Natural killer cell (primary cell): Measurements from ENCODE around the gene KIF6. TPM values are rescaled to one million over a fixed set of nuclear protein-coding genes. Genes with fewer than 3 reads are reported as not detected.

Experiments
- ATAC-seq, 3 donors: fragments of 150-1000 bp in 2 of 3; fragments of 200-7000 bp in 1 of 3; cut with Tn5 transposase; 1 replicate in 1 of 3; 2 replicates in 2 of 3; pipeline ENCODE4 v1.10.0; 2021; ENCODE audit warnings: mild to moderate bottlenecking in 2 of 3, moderate library complexity in 2 of 3
- DNase-seq, 2 donors: peaks; one replicate each; pipeline versions ENCODE4 v3.0.0 to v3.0.0-alpha.2; 2013 to 2021; ENCODE audit warnings: mixed read lengths in 1 of 2
- H3K27ac ChIP-seq: one replicate; pipeline ENCODE4 v1.5.1; 2013; ENCODE audit warnings: mild to moderate bottlenecking, low read length
- H3K27me3 ChIP-seq: one replicate; pipeline ENCODE4 v1.6.1; 2013; ENCODE audit warnings: low read length; ENCODE audit not compliant: control insufficient read depth, insufficient read depth
- H3K36me3 ChIP-seq: one replicate; pipeline ENCODE4 v1.6.1; 2013; ENCODE audit warnings: low read length; ENCODE audit not compliant: control insufficient read depth, insufficient read depth
- H3K4me1 ChIP-seq: one replicate; pipeline ENCODE4 v1.6.1; 2013; ENCODE audit warnings: low read length; ENCODE audit not compliant: control insufficient read depth, insufficient read depth
- H3K4me3 ChIP-seq: one replicate; pipeline ENCODE4 v1.5.1; 2013; ENCODE audit warnings: low read length
- H3K9me3 ChIP-seq: one replicate; pipeline ENCODE4 v1.6.1; 2013; ENCODE audit warnings: low read length; ENCODE audit not compliant: control insufficient read depth, insufficient read depth
- H3K27ac Mint-ChIP-seq, 2 donors: one replicate each; pipeline ENCODE4 v1.8.0; 2022; ENCODE audit warnings: mild to moderate bottlenecking in 2 of 2, mixed read lengths in 2 of 2, moderate library complexity in 1 of 2
- H3K27me3 Mint-ChIP-seq, 2 donors: one replicate each; pipeline ENCODE4 v1.8.0; 2022; ENCODE audit warnings: low read depth in 2 of 2, mixed read lengths in 2 of 2
- H3K36me3 Mint-ChIP-seq: one replicate; pipeline ENCODE4 v1.8.0; 2022; ENCODE audit warnings: mixed read lengths
- H3K4me1 Mint-ChIP-seq, 2 donors: one replicate each; pipeline ENCODE4 v1.8.0; 2022; ENCODE audit warnings: mixed read lengths in 2 of 2
- H3K4me3 Mint-ChIP-seq: one replicate; pipeline ENCODE4 v1.8.0; 2022; ENCODE audit warnings: mild to moderate bottlenecking, moderate library complexity, mixed read lengths
- H3K9me3 Mint-ChIP-seq, 2 donors: one replicate each; pipeline ENCODE4 v1.8.0; 2022; ENCODE audit warnings: mixed read lengths in 2 of 2
- WGBS: methylation state at CpG from one replicate; pipeline ENCODE4 v1.1.7; 2013; ENCODE audit warnings: missing lambda C conversion rate; ENCODE audit not compliant: insufficient coverage; 5-methylcytosine and 5-hydroxymethylcytosine counted together
- intact Hi-C: fragments of 100-400 bp; cut with micrococcal nuclease; formaldehyde crosslinking; loops from one replicate; pipeline ENCODE4 v1.14.2; 2022
- total RNA-seq, 4 donors: library from RNA; stranded (reverse); fragments of 120-200 nt in 1 of 4; gene quantifications; one replicate each; pipeline versions ENCODE4 v1.2.3 to v1.2.4, GENCODE V29; 2013 to 2022
- TF ChIP-seq, protein P1 (sequence below): fragments of 200-600 bp; IDR thresholded peaks from one replicate; pipeline ENCODE4 v1.8.0; 2022; ENCODE audit warnings: antibody characterized with exemption

Gene KIF6
- total RNA-seq, 3 donors from 2014 or later (not counting 1 experiment from before 2014, with no cell fraction given), result not detected

DNA sequence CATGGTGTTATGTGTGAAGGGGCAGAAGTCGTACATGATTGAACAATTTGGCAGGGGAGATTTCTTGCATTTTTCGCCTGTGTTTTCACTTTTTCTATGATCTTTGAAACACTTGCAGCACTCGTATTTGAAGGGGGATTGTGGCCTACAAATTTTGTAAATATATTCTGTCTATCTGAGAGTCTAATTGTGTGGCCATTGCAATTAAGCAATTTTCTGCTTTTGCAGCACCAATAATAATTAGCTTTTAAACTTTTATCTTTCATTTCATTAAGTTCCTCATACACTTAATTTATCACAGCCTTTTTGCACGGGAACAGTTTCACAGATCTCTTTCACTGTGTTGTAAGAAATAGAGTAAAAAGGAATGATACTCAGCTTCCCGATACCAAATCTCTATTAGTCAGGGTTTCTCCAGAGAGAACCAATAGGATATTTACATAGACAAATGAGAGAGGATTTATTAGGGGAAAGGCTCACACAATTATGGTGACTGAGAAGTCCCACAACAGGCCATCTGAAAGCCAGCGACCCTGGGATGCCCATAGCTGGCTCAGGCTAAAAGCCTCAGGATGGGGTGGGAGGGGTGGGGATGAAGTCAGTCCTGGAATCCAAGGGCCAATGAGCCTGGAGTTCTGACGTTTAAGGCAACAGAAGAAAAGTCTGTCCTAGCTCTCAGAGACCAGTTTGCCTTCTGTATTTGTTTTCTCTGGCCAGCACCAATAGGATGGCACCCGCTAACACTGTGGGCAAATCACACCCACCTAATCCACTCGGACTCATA, 58.3 kb downstream of the KIF6 start:
- H3K4me3 Mint-ChIP-seq, result no peak overlapping the region
- no peak overlapping the region for H3K27ac ChIP-seq
- TF ChIP-seq, protein P1, sequence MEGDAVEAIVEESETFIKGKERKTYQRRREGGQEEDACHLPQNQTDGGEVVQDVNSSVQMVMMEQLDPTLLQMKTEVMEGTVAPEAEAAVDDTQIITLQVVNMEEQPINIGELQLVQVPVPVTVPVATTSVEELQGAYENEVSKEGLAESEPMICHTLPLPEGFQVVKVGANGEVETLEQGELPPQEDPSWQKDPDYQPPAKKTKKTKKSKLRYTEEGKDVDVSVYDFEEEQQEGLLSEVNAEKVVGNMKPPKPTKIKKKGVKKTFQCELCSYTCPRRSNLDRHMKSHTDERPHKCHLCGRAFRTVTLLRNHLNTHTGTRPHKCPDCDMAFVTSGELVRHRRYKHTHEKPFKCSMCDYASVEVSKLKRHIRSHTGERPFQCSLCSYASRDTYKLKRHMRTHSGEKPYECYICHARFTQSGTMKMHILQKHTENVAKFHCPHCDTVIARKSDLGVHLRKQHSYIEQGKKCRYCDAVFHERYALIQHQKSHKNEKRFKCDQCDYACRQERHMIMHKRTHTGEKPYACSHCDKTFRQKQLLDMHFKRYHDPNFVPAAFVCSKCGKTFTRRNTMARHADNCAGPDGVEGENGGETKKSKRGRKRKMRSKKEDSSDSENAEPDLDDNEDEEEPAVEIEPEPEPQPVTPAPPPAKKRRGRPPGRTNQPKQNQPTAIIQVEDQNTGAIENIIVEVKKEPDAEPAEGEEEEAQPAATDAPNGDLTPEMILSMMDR, result no peak

DNA sequence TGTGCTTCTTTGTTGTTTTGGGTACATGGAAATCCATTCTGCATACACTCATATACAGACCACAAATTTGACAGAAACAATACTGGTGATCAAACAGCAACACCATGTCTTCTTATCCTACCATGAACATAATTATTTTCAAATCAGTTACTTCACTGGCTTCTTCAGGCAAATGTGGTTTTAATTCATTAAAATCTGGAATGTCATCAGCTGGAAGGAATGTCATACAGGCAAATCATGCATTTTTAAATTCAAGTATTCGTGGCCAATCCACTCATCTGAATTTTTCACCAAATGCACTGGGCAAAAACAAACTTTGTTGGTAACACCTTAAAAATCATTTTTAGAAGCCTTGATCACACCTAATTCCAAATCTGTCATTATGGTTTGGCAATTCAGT, 59.3 kb downstream of the KIF6 start:
- WGBS, result 73% methylated on average over 1 of the region's 1 CpG
- Mint-ChIP-seq H3K4me3 (no peak overlapping the region), H3K27ac (no peak overlapping the region), H3K36me3 (no peaks in the 10 kb centered on the region), H3K27me3 (peaks cover 15 to 35% of the 10 kb centered on the region in 2 donors), H3K4me1 (no peaks in the 10 kb centered on the region), H3K9me3 (no peaks in the 10 kb centered on the region)
- H3K36me3 ChIP-seq, result no peaks in the 10 kb centered on the region
- H3K9me3 ChIP-seq, result no peaks in the 10 kb centered on the region
- no peak overlapping the region for H3K4me3 ChIP-seq
- H3K27ac ChIP-seq, result no peak overlapping the region
- DNase-seq (no peak), ATAC-seq (no peak)
- TF ChIP-seq, protein P1, result no peak
- peaks cover 2% of the 10 kb centered on the region for H3K27me3 ChIP-seq
- no peaks in the 10 kb centered on the region for H3K4me1 ChIP-seq
- intact Hi-C loops, result no loop called here

More for the DNA sequence above, 58.3 kb downstream of the KIF6 start:
- Mint-ChIP-seq H3K4me1 (no peaks in the 10 kb centered on the region), H3K27me3 (peaks cover 16 to 27% of the 10 kb centered on the region in 2 donors), H3K27ac (no peak overlapping the region), H3K9me3 (no peaks in the 10 kb centered on the region), H3K36me3 (no peaks in the 10 kb centered on the region)
- DNase-seq (no peak), ATAC-seq (no peak)
- Histone ChIP-seq H3K36me3 (no peaks in the 10 kb centered on the region), H3K9me3 (no peaks in the 10 kb centered on the region), H3K4me3 (no peak overlapping the region), H3K27me3 (peaks cover 4% of the 10 kb centered on the region), H3K4me1 (no peaks in the 10 kb centered on the region)
- intact Hi-C loops, result no loop called here
- WGBS, result 91% methylated on average over 8 of the region's 9 CpGs

DNA sequence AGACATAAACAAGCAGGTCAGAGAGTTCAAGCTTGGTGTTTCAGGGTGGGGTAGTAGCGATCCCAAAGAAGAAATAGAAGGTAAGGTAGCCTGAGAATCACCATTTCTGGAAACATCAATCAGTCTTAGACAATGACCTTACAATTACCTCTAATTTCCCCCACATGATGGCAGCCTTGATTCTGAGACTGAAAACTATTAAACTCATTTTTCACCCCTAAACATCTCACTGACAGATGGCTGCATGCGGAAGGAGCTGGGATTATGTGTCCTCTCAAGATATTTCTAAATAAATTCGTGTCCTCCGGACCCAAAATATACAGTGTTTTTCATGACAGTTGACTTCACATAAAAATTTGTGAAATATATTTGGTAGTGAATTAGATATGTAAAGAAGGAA, 61.0 kb downstream of the KIF6 start:
- intact Hi-C loops, result no loop called here
- H3K4me3 ChIP-seq, result no peak overlapping the region
- H3K27me3 ChIP-seq, result peaks cover 2% of the 10 kb centered on the region
- Mint-ChIP-seq H3K27ac (no peak overlapping the region), H3K9me3 (no peaks in the 10 kb centered on the region), H3K4me1 (no peaks in the 10 kb centered on the region), H3K36me3 (no peaks in the 10 kb centered on the region), H3K27me3 (peaks cover 15 to 35% of the 10 kb centered on the region in 2 donors), H3K4me3 (no peak overlapping the region)
- ATAC-seq (no peak), DNase-seq (no peak)
- 84% methylated on average over 3 of the region's 4 CpGs for WGBS
- no peaks in the 10 kb centered on the region for H3K36me3 ChIP-seq
- TF ChIP-seq, protein P1, result no peak
- no peaks in the 10 kb centered on the region for H3K4me1 ChIP-seq
- no peak overlapping the region for H3K27ac ChIP-seq
- no peaks in the 10 kb centered on the region for H3K9me3 ChIP-seq
